ENCODE measurements around the gene ATF7IP.
A peak's percentile ranks its signal among the peaks of the same experiment; 100 is the strongest.

The ATF7IP gene

DNA sequence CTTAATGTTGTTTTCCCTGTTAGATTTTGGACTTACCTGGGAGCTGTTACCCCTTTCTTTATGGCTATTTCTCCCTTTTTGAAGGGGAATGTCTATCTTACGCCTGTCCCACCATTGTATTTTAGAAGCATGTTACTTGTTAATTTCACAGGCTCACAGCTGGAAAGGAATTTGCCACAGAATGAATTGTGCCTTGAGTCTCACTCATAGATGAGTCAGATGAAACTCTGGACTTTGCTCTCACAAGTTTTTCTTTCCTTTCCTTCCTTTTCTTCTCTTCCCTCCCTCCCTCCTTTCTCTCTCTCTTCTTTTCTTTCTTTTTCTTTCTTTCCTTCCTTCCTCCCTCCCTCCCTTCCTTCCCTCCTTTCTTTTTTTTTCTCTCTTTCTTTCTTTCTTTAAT, 9.3 kb upstream of the ATF7IP start:
- in situ Hi-C loops (cut with HindIII; ENCODE audit: low pct_unique_long_range_greater_than_20kb, low sequenced_read_pairs): no loop called here
- no peak for TF ChIP-seq JUND (IDR thresholded peaks at IDR 0.05; ENCODE audit: low read depth)
- DNase-seq (ENCODE audit: low read depth in 1 of 2, low spot score in 1 of 2): no peak

- in situ Hi-C loops (cut with HindIII; ENCODE audit: low pct_unique_long_range_greater_than_20kb, low sequenced_read_pairs): no loop called here
Observed at GRCh38 chr12:14357486-14357885, 8.0 kb upstream of the ATF7IP start.

DNA sequence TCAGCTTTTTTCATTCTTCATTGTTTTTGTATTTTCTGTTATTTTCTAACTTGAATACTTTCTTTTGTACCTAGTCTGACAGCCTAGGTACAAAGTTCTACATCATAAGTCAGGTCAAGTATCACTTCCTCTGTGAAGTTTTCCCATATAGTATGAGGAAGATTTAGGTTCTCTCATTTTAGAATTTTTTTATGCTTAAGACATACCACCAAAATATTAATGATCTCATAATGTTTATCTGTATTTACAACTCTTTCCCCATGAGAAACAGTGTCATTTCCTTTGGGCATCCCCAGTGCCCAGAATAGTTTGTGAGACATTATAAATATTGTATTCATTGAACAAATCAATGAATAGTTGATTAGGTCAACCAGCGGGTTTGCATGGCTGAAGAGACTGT, 3.1 kb upstream of the ATF7IP start:
- in situ Hi-C loops (cut with HindIII; ENCODE audit: low pct_unique_long_range_greater_than_20kb, low sequenced_read_pairs): no loop called here
- DNase-seq (ENCODE audit: low read depth in 1 of 2, low spot score in 1 of 2): no peak
- TF ChIP-seq JUND (IDR thresholded peaks at IDR 0.05; ENCODE audit: low read depth): no peak

More at GRCh38 chr12:14357486-14357885, 8.0 kb upstream of the ATF7IP start:
- DNase-seq (ENCODE audit: low read depth in 1 of 2, low spot score in 1 of 2): no peak
- TF ChIP-seq JUND (IDR thresholded peaks at IDR 0.05; ENCODE audit: low read depth): no peak

DNA sequence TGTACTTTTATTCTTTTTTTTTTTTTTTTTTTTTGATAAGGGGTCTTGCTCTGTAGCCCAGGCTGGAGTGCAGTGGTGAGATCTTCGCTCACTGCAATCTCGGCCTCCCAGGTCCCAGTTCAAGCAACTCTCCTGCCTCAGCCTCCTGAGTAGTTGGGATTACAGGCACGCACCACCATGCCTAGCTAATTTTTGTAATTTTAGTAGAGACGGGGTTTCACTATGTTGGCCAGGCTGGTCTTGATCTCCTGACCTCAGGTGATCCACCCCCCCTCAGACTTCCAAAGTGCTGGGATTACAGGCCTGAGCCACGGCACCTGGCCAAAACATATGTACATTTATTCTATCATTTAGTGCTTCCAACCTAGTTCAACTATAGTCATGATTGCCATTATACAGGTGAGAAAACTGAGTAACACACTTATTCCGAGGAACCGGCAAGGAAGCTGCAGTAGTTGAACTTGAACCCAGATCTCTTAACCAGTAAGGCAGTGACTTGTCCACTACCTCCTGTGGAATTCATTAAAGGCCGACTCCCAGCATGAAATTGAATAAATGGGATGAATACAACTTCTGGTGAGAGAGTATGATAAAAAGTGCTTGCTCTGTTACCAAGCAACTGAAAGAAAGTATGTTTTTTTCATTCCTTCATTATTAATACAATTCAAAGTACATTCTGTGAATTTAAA, 755 bp upstream of the ATF7IP start:
- TF ChIP-seq JUND (IDR thresholded peaks at IDR 0.05; ENCODE audit: low read depth): no peak
- in situ Hi-C loops (cut with HindIII; ENCODE audit: low pct_unique_long_range_greater_than_20kb, low sequenced_read_pairs): no loop called here

GRCh38 chr12:14366209-14367039, 942 bp downstream of the ATF7IP start:
- peak in 1 of 2 experiments; percentile 42 for DNase-seq (ENCODE audit: low read depth in 1 of 2, low spot score in 1 of 2)
- no peak for TF ChIP-seq JUND (IDR thresholded peaks at IDR 0.05; ENCODE audit: low read depth)
- in situ Hi-C loops (cut with HindIII; ENCODE audit: low pct_unique_long_range_greater_than_20kb, low sequenced_read_pairs): no loop called here

More for the DNA sequence above, 755 bp upstream of the ATF7IP start:
- DNase-seq (ENCODE audit: low read depth in 1 of 2, low spot score in 1 of 2): no peak

DNA sequence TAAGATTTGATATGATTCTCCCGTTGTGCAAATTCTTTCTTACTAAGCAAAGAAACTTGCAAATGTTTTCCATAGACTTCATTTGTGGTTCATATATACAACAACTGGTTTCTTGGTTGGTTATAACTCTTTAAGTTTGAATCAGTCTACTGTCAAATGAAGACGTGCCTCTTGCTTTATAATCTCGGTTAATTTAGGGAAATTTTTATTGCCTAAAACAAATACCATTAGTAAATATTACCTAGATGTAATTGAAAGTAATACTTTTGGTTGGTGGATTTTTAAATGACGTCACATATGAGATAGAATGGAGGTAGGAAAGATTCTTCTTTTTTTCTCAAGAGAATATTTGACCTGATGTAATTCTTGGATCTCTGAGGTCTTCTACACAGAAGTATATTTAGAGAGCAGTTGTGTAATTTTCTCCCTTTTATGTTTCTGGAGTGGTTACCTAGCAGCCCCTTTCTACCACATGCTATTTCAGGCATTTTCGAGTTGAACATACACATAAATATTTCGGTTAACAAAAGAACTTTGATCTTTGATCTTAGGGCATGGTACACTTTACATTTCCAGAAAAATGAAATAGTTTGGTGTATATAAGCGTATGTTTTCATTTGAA, 1.7 kb downstream of the ATF7IP start:
- in situ Hi-C loops (cut with HindIII; ENCODE audit: low pct_unique_long_range_greater_than_20kb, low sequenced_read_pairs): no loop called here
- DNase-seq (ENCODE audit: low read depth in 1 of 2, low spot score in 1 of 2): no peak
- no peak for TF ChIP-seq JUND (IDR thresholded peaks at IDR 0.05; ENCODE audit: low read depth)

DNA sequence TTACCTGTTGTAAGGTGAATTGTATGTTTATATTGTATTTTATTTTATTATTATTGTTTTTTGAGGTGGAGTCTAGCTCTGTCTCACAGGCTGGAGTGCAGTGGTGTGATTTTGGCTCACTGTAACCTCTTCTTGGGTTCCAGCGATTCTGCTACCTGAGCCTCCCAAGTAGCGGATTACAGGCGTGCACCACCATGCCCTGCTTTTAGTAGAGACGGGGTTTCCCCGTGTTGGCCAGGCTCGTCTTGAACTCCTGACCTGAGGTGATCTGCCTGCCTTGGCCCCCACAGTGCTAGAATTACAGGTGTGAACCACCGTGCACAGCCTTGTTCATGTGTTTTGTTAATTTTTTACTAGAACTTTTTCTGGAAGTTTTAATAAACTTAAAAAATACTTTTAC, 3.8 kb downstream of the ATF7IP start:
- in situ Hi-C loops (cut with HindIII; ENCODE audit: low pct_unique_long_range_greater_than_20kb, low sequenced_read_pairs): no loop called here
- TF ChIP-seq JUND (IDR thresholded peaks at IDR 0.05; ENCODE audit: low read depth): no peak
- DNase-seq (ENCODE audit: low read depth in 1 of 2, low spot score in 1 of 2): no peak

GRCh38 chr12:14373217-14373616, 7.7 kb downstream of the ATF7IP start:
- no peak for DNase-seq (ENCODE audit: low read depth in 1 of 2, low spot score in 1 of 2)
- no peak for TF ChIP-seq JUND (IDR thresholded peaks at IDR 0.05; ENCODE audit: low read depth)
- in situ Hi-C loops (cut with HindIII; ENCODE audit: low pct_unique_long_range_greater_than_20kb, low sequenced_read_pairs): no loop called here

- in situ Hi-C loops (cut with HindIII; ENCODE audit: low pct_unique_long_range_greater_than_20kb, low sequenced_read_pairs): no loop called here
- TF ChIP-seq JUND (IDR thresholded peaks at IDR 0.05; ENCODE audit: low read depth): no peak
Observed at GRCh38 chr12:14379508-14379907, 14.0 kb downstream of the ATF7IP start.

GRCh38 chr12:14384783-14385638, 19.5 kb downstream of the ATF7IP start:
- peak in 1 of 2 experiments; percentile 85 for DNase-seq (ENCODE audit: low read depth in 1 of 2, low spot score in 1 of 2)
- no peak for TF ChIP-seq JUND (IDR thresholded peaks at IDR 0.05; ENCODE audit: low read depth)

More at GRCh38 chr12:14379508-14379907, 14.0 kb downstream of the ATF7IP start:
- DNase-seq (ENCODE audit: low read depth in 1 of 2, low spot score in 1 of 2): no peak

GRCh38 chr12:14387219-14387871, 21.9 kb downstream of the ATF7IP start:
- in situ Hi-C loops (cut with HindIII; ENCODE audit: low pct_unique_long_range_greater_than_20kb, low sequenced_read_pairs): no loop called here
- no peak for DNase-seq (ENCODE audit: low read depth in 1 of 2, low spot score in 1 of 2)
- no peak for TF ChIP-seq JUND (IDR thresholded peaks at IDR 0.05; ENCODE audit: low read depth)

More at GRCh38 chr12:14384783-14385638, 19.5 kb downstream of the ATF7IP start:
- in situ Hi-C loops (cut with HindIII; ENCODE audit: low pct_unique_long_range_greater_than_20kb, low sequenced_read_pairs): no loop called here

Measured in T47D (cell line).